ENCODE results near the gene SEMA3B. TPM values are rescaled to one million over a fixed set of nuclear protein-coding genes. Genes with fewer than 3 reads are reported as not detected.

SEMA3B gene
- total RNA-seq, result 19.0 and 23.0 TPM in 2 replicates

DNA sequence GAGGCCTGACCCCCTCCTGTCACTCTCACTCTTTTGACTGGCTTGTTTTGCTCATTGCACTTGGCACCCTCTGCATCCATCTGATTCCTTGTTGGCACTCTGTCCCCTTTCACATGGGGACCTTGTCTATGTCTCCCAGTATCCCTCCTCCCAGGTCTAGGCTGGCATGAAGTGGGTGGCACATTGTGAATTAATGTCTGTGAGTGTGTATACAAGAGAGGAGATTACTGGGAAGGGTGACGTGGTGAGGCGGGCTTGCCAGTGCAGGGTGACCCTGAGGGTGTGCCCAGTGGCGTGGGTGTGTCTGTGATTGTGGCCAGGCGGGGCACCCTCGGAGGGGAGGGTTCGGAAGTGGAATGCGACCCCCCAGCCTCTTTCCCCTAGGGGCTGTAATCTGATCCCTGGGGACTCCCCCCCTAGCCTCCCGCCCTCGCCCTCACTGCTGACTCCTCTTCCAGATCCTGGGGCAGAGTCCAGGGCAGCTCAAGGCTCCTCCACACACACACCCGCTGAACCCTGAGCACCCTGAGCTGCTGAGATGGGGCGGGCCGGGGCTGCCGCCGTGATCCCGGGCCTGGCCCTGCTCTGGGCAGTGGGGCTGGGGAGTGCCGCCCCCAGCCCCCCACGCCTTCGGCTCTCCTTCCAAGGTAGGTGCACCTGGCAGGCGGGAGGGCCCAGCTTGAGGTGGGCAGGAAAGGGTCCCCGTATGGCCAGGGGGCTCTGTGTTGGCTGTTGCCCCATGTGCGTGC is at the start of gene SEMA3B:
SEMA3B (plus strand) TSS at position 445 of the 749 bp plus-strand sequence; CDS start at position 539, 94 bp downstream.

DNA sequence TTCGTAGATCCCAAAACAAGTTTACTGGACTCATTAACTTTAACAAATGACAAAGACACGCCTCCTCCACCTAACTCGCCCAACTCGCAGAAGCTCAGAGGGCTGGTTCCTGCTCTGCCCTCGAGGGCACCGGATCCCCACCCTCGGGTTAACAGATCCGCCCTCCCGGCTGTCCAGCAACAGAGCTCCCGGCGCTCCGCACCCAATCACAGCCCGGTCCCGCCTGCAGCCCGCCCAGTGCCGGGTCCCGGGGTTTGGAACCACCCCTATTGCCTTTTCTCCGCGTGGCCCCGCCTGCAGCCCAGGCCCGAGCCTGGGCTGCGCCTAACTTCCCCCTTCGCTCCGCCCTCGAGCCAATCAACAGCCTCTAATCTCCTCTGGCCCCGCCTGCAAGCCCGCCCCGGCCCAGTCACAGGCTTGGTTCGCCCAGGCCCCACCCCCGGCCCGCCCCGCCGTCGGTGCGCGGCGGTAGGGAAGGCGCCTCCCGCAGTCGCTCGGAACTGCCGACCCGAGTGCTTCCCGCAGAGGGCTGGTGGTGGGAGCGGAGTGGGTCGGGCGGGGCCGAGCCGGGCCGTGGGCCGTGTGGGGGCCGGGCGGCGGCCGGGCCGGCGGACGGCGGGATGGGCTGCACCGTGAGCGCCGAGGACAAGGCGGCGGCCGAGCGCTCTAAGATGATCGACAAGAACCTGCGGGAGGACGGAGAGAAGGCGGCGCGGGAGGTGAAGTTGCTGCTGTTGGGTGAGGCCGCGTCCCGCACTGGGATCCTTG is 33.0 kb upstream of the SEMA3B start, which contains the start of gene GNAI2:
GNAI2 (plus strand) TSS at position 489 of the 768 bp plus-strand sequence; CDS start at position 621, 132 bp downstream.

DNA sequence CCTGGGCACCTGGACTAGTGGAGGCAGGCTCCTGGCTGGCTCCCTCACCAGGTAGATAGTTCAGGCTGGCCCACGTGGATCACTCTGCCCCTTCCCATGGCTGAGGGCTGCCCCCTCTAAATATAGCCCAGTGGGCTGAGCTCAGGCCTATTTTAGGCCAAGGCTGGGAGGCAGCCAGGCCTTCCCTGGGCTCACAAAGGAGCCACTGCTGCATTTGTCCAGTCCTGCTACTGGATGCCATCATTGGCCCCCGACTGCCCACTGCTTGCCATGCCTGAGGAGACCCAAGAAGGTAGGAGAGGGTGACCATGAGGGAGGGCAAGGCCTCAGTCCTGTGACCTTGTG is 9.9 kb downstream of the SEMA3B start, which contains the start of gene LSMEM2:
LSMEM2 (plus strand) TSS at position 208 of the 345 bp plus-strand sequence; CDS start at position 235, 27 bp downstream.

DNA sequence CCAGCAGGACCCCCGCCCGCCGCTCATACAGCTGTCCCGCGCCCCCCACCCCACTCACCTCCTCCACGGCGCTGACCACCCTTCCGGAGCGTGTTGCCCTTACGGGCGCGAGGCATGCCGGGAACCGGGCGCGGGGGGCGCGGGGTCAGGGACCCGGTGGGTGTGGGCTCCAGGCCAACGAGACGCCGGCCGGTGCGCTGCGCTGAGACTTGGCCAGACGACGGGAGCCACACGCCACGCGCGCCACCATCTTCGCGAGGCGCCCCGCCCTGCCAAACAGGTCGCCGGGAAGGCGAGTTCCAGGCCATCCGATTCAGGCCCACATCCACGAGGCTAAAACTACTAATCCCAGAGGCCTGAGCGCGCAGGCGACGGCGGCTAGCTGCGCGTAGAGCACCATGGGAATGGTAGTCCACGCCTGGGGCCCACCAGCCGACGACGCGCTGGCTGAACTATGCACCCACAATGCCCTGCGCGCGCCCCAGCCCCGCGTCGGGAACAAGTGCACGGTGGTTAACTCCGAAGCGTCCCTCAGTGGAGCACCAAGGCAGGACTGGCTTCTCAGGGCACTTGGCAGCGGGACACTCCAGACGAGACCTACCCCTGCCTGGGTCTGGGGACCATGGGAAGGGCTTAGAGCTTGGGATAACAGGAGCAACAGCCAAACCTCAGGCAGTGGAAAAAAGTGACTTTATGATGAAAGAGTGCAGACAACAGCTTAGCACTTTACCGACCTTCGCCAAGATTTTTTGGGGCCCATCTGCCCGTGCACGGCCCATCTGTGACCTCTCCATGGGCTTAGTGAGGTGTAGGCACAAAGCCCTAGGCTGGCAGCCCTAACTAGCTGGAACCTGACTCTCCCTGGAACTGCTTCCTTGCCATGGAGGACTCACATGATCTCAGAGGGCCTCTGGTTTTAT is 23.5 kb downstream of the SEMA3B start, which contains the start of gene IFRD2:
IFRD2 (minus strand) TSS at position 271 of the 920 bp plus-strand sequence; CDS start at position 116, 155 bp downstream.

DNA sequence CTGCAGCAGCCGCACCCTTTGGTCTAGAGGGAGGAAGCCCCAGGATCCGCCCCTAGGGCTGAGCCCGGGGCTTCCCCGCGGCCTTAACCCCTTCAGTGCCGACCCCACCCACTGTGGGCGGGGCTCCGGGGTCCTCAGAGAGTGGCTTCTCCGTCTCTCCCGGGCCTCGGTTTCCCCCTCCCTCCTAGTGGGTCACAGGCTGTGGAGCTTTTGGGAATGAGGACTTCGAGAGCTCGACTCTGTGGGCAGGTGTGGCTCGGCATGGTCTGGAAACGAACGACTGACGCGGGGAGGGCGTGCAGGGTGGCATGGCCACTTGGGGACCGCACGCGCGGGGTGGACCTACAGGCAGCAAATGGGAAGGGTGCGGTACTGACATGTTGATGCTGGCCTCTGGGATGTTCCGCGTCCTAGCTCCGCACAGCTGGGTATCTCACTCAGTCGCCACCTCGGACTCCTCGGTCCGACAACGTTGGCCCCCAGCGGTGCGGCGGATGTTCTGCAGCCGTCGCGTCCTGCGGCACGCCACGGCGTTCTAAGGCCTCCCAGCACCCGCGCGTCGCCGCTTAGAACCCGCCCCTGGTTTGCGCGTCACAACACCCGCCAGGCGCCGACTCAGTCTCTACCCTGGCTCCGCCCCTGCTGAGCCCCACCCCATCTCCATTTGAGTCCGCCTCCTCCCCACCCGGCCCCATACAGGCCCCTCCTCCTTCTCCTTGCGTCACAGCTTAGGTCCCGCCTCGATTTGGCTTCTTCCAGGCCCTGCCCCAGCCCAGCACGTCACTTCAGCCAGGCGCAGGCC is 30.1 kb downstream of the SEMA3B start, which contains the start of the genes HYAL3 and NAA80:
HYAL3 (minus strand) TSS at position 570 of the 802 bp plus-strand sequence. CDS start 3,803 bp downstream, outside the sequence.
NAA80 (minus strand) TSS at position 570 of the 802 bp plus-strand sequence. CDS start 1,942 bp downstream, outside the sequence.

DNA sequence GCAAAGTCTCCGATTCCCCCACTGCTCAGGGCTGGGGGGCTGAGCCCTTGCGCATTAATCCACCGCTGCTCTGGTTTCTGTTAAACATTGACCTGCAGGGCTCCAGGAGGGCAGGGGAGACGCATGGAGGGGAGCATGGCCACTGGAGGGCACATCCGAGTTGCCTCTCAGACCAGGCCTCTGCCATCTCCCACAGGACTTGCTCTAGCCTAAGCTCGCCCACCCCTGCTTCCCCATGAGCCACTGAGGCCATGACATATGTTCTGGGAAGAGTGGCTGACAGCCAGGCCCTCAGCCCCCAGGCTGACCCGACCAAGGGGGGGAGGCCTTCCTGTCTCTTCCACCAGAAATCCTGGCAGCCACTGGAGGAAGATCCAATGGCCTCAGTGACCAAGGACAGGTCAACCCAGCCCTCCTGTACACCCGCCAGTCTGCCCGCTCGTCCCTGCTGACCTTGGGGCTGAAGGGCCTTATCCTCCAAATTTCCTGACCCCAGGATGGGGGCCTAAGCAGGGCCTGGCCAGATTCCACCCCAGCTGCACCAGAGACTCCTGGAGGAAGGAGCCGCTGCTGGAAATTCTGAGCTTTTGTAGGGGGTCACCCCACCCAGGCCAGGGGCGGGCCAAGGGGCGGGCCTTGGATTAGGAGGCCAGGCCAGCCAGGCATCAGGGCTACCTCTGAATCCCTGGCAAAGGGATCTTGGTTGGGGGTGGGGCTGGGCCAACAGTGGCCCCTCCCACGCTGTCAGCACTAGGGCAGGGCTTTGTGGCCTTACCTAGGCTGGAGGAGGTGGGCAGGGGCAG is 34.3 kb downstream of the SEMA3B start, which contains the start of gene HYAL1:
HYAL1 (minus strand) TSS at position 562 of the 803 bp plus-strand sequence. CDS start 618 bp downstream, outside the sequence.

DNA sequence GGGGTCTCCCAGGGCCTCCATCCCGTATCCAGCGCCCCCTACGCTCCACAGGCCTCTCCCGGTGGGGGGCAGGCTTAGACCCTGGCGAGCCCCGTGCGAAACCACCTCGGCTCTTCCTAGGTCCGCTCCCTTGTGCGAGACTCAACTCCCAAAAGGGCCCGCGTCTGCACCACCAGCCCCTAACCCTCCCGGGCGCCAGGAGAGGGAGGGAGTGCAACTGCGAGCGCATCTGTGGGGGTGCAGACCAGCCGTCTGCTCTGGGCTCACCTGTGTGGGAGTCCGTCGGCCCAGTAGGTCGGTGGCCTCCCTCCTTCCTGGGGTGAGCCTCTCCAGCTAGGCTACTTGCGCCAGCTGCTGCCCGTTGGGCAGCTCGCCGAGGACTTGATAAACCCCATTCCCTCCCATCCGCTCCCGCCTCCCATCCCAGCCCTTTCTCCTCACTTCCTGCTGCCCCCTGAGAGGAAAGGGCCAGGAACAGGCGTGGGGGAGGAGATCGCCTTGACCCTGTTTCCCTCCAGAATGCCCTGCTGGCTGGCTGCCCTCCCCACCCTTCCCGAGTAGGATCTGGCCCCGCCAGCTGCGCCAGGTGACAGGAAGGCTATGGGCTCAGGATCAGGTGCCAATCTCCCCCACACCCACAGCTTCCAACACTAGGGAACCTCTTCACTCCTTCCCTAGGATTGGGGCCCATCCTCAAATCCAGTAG is 53.6 kb downstream of the SEMA3B start, which contains the start of gene HYAL2:
HYAL2 (minus strand) TSS at position 360 of the 706 bp plus-strand sequence. CDS start 2,256 bp downstream, outside the sequence.

Other genes starting within 250 kb of the SEMA3B start
- 61.3 and 61.4 TPM in 2 replicates for gene RBM5, start 180.2 kb upstream of the SEMA3B start, total RNA-seq
- gene SEMA3F, start 113.8 kb upstream of the SEMA3B start, total RNA-seq, result 5.2 and 7.8 TPM in 2 replicates
- not detected in 2 replicates for gene GNAT1, start 77.5 kb upstream of the SEMA3B start, total RNA-seq
- gene SLC38A3, start 63.9 kb upstream of the SEMA3B start, total RNA-seq, result not detected in 2 replicates
- gene GNAI2, start 32.9 kb upstream of the SEMA3B start, total RNA-seq, result 356 and 418 TPM in 2 replicates
- gene LSMEM2, start 9.9 kb downstream of the SEMA3B start, total RNA-seq, result not detected in 2 replicates
- gene IFRD2, start 23.3 kb downstream of the SEMA3B start, total RNA-seq, result 80.1 and 95.3 TPM in 2 replicates
- gene HYAL3, start 30.3 kb downstream of the SEMA3B start, total RNA-seq, result 3.7 and 10.7 TPM in 2 replicates
- 16.8 and 18.2 TPM in 2 replicates for gene NAA80, start 30.3 kb downstream of the SEMA3B start, total RNA-seq
- 1.7 and 2.8 TPM in 2 replicates for gene HYAL1, start 34.4 kb downstream of the SEMA3B start, total RNA-seq
- gene HYAL2, start 53.6 kb downstream of the SEMA3B start, total RNA-seq, result 74.7 and 83.3 TPM in 2 replicates
- gene TUSC2, start 59.1 kb downstream of the SEMA3B start, total RNA-seq, result 15.0 and 29.4 TPM in 2 replicates
- gene RASSF1, start 71.7 kb downstream of the SEMA3B start, total RNA-seq, result 37.2 and 39.0 TPM in 2 replicates
- 1.7 and 3.0 TPM in 2 replicates for gene ZMYND10, start 76.6 kb downstream of the SEMA3B start, total RNA-seq
- 23.2 and 31.7 TPM in 2 replicates for gene NPRL2, start 81.6 kb downstream of the SEMA3B start, total RNA-seq
- 29.6 and 41.5 TPM in 2 replicates for gene CYB561D2, start 81.7 kb downstream of the SEMA3B start, total RNA-seq
- gene TMEM115, start 90.4 kb downstream of the SEMA3B start, total RNA-seq, result 61.1 and 71.2 TPM in 2 replicates
- gene CACNA2D2, start 234.5 kb downstream of the SEMA3B start, total RNA-seq, result 0.18 TPM in 1 of 2 replicates, not detected in the other

Measured in myometrial cell (primary cell).